Stimulated activated CD4-positive, alpha-beta T cell treated with anti-CD3 and anti-CD28 coated beads, Interleukin-1b, Interleukin-23, amount 100 ng/mL, for 4 hours (primary cell): Measurements from ENCODE around the gene LHFPL6.

ENCODE experiments used
- DNase-seq, 2 donors: peaks; one replicate each; pipeline ENCODE4 v3.0.0-alpha.2; 2020; ENCODE audit warnings: low read depth in 2 of 2

Gene LHFPL6

GRCh38 chr13:39554371-39554770 is 48.6 kb downstream of the LHFPL6 start:
- no peak for DNase-seq

- no peak for DNase-seq
Observed at GRCh38 chr13:39552246-39552645, 50.7 kb downstream of the LHFPL6 start.

GRCh38 chr13:39550931-39551330 is 52.1 kb downstream of the LHFPL6 start:
- no peak for DNase-seq

- DNase-seq: no peak
Observed at GRCh38 chr13:39547108-39547507, 55.9 kb downstream of the LHFPL6 start.

GRCh38 chr13:39542361-39542760 is 60.6 kb downstream of the LHFPL6 start:
- no peak for DNase-seq

GRCh38 chr13:39540929-39541605 is 61.9 kb downstream of the LHFPL6 start:
- DNase-seq: no peak

GRCh38 chr13:39538816-39539790 is 63.9 kb downstream of the LHFPL6 start:
- no peak for DNase-seq

- DNase-seq: no peak
Observed at GRCh38 chr13:39536906-39537305, 66.1 kb downstream of the LHFPL6 start.

- no peak for DNase-seq
Observed at GRCh38 chr13:39536274-39536673, 66.7 kb downstream of the LHFPL6 start.

GRCh38 chr13:39533651-39534150 is 69.3 kb downstream of the LHFPL6 start:
- DNase-seq: no peak

- DNase-seq: no peak
Observed at GRCh38 chr13:39531646-39532045, 71.3 kb downstream of the LHFPL6 start.

GRCh38 chr13:39530916-39531315 is 72.1 kb downstream of the LHFPL6 start:
- DNase-seq: no peak

GRCh38 chr13:39528661-39528980 is 74.4 kb downstream of the LHFPL6 start:
- DNase-seq: no peak

GRCh38 chr13:39527961-39528660 is 74.9 kb downstream of the LHFPL6 start:
- DNase-seq: no peak

GRCh38 chr13:39527301-39527700 is 75.7 kb downstream of the LHFPL6 start:
- no peak for DNase-seq

- no peak for DNase-seq
Observed at GRCh38 chr13:39526499-39526898, 76.5 kb downstream of the LHFPL6 start.

- no peak for DNase-seq
Observed at GRCh38 chr13:39525506-39525905, 77.5 kb downstream of the LHFPL6 start.

GRCh38 chr13:39524795-39525194 is 78.2 kb downstream of the LHFPL6 start:
- no peak for DNase-seq

- no peak for DNase-seq
Observed at GRCh38 chr13:39522329-39522728, 80.7 kb downstream of the LHFPL6 start.

- DNase-seq: no peak
Observed at GRCh38 chr13:39521701-39522100, 81.3 kb downstream of the LHFPL6 start.

GRCh38 chr13:39516096-39516495 is 86.9 kb downstream of the LHFPL6 start:
- DNase-seq: no peak

- DNase-seq: no peak
Observed at GRCh38 chr13:39515224-39515714, 87.7 kb downstream of the LHFPL6 start.
